Mesenchymal stem cell (in vitro differentiated cells and primary cell): ENCODE results near the gene MYH9.

ENCODE experiments used
- DNase-seq: peaks from one replicate; pipeline ENCODE4 v3.0.0-alpha.2; 2013
- H2AFZ ChIP-seq: one replicate; pipeline ENCODE4 v1.6.1; 2013; ENCODE audit warnings: low read depth, mild to moderate bottlenecking, control low read depth, inconsistent platforms, low read length, moderate library complexity
- H2AK5ac ChIP-seq: 2 replicates; pipeline ENCODE4 v1.6.1; 2013; ENCODE audit warnings: low read length, moderate library complexity, mild to moderate bottlenecking, inconsistent platforms; ENCODE audit not compliant: severe bottlenecking
- H2BK120ac ChIP-seq: one replicate; pipeline ENCODE4 v1.6.1; 2013; ENCODE audit warnings: low read depth, mild to moderate bottlenecking, inconsistent platforms, low read length, moderate library complexity
- H2BK12ac ChIP-seq, 2 experiments: one replicate each; pipeline ENCODE4 v1.6.1; 2013; ENCODE audit warnings: inconsistent platforms in 2 of 2, low read length in 2 of 2, mild to moderate bottlenecking in 2 of 2, moderate library complexity in 2 of 2, control low read depth in 1 of 2
- H2BK15ac ChIP-seq: one replicate; pipeline ENCODE4 v1.6.1; 2013; ENCODE audit warnings: mild to moderate bottlenecking, low read depth, inconsistent platforms; ENCODE audit not compliant: poor library complexity, severe bottlenecking
- H2BK5ac ChIP-seq: 2 replicates; pipeline ENCODE4 v1.6.1; 2013; ENCODE audit warnings: low read depth, mild to moderate bottlenecking, low read length, control low read depth, inconsistent platforms; ENCODE audit not compliant: poor library complexity, severe bottlenecking
- H3K14ac ChIP-seq, 2 experiments: one replicate each; pipeline ENCODE4 v1.6.1; 2013; ENCODE audit warnings: inconsistent platforms in 2 of 2, low read length in 2 of 2, control low read depth in 1 of 2, mild to moderate bottlenecking in 1 of 2, moderate library complexity in 1 of 2
- H3K18ac ChIP-seq, 2 experiments: one replicate each; pipeline ENCODE4 v1.6.1; 2013; ENCODE audit warnings: inconsistent platforms in 2 of 2, low read length in 2 of 2, control low read depth in 1 of 2, low read depth in 1 of 2, mild to moderate bottlenecking in 1 of 2
- H3K23ac ChIP-seq, 2 experiments: one replicate each; pipeline ENCODE4 v1.6.1; 2013; ENCODE audit warnings: inconsistent platforms in 2 of 2, low read length in 2 of 2, mild to moderate bottlenecking in 2 of 2, moderate library complexity in 2 of 2, control low read depth in 1 of 2
- H3K27ac ChIP-seq: 2 replicates; pipeline ENCODE4 v1.5.1; 2013; ENCODE audit warnings: mild to moderate bottlenecking, moderate library complexity, low read length, control low read depth, inconsistent platforms; ENCODE audit not compliant: poor library complexity, severe bottlenecking
- H3K27me3 ChIP-seq, 2 experiments: 2 replicates each; pipeline versions ENCODE4 v1.6.1 to v1.7.0; 2013; ENCODE audit warnings: low read length in 2 of 2, mild to moderate bottlenecking in 2 of 2, moderate library complexity in 2 of 2, control low read depth in 1 of 2, inconsistent platforms in 1 of 2; ENCODE audit not compliant: control insufficient read depth in 1 of 2, insufficient read depth in 1 of 2
- H3K36me3 ChIP-seq, 2 experiments: 2 replicates each; pipeline versions ENCODE4 v1.6.1 to v1.7.0; 2013; ENCODE audit warnings: low read length in 2 of 2, control low read depth in 1 of 2, inconsistent platforms in 1 of 2, low read depth in 1 of 2, mild to moderate bottlenecking in 1 of 2; ENCODE audit not compliant: insufficient read depth in 2 of 2, control insufficient read depth in 1 of 2
- H3K4ac ChIP-seq, 2 experiments: one replicate each; pipeline ENCODE4 v1.6.1; 2013; ENCODE audit warnings: inconsistent platforms in 2 of 2, low read length in 2 of 2, mild to moderate bottlenecking in 2 of 2, moderate library complexity in 2 of 2, control low read depth in 1 of 2, low read depth in 1 of 2
- H3K4me1 ChIP-seq: 2 replicates; pipeline ENCODE4 v1.6.1; 2013; ENCODE audit warnings: low read depth, low read length, control low read depth; ENCODE audit not compliant: control insufficient read depth, insufficient read depth
- H3K4me2 ChIP-seq: 2 replicates; pipeline ENCODE4 v1.6.1; 2013; ENCODE audit warnings: low read length, mild to moderate bottlenecking, inconsistent platforms; ENCODE audit not compliant: poor library complexity, severe bottlenecking
- H3K4me3 ChIP-seq, 2 experiments: 2 replicates each; pipeline versions ENCODE4 v1.5.1 to v1.7.0; 2013; ENCODE audit warnings: low read length in 2 of 2, mild to moderate bottlenecking in 2 of 2, control low read depth in 1 of 2, low read depth in 1 of 2; ENCODE audit not compliant: insufficient read depth in 1 of 2
- H3K79me1 ChIP-seq: replicated peaks from 2 replicates; pipeline ENCODE4 v1.6.1; 2013; ENCODE audit warnings: mild to moderate bottlenecking, control low read depth, low read length, inconsistent platforms; ENCODE audit not compliant: poor library complexity, severe bottlenecking
- H3K9ac ChIP-seq: 2 replicates; pipeline ENCODE4 v1.7.0; 2013; ENCODE audit warnings: mild to moderate bottlenecking, low read length, moderate library complexity
- H3K9me3 ChIP-seq: 2 replicates; pipeline ENCODE4 v1.7.0; 2013; ENCODE audit warnings: mild to moderate bottlenecking, low read length; ENCODE audit not compliant: control insufficient read depth
- H4K8ac ChIP-seq: one replicate; pipeline ENCODE4 v1.6.1; 2013; ENCODE audit warnings: inconsistent platforms, mild to moderate bottlenecking, low read length, moderate library complexity
- H4K91ac ChIP-seq: one replicate; pipeline ENCODE4 v1.6.1; 2013; ENCODE audit warnings: mild to moderate bottlenecking, low read length, inconsistent platforms
- WGBS: methylation state at CpG from one replicate; pipeline ENCODE4 v1.1.7; 2013; ENCODE audit warnings: mixed read lengths; 5-methylcytosine and 5-hydroxymethylcytosine counted together
- small RNA-seq: library from polyadenylated mRNA; stranded (forward); fragments of <200 nt; extraction: miRNeasy Mini kit (QIAGEN cat#:217004); gene quantifications from one replicate; pipeline ENCODE3, GENCODE V24; 2013; ENCODE audit warnings: low read depth

Gene MYH9

GRCh38 chr22:36233796-36234195, 154.0 kb downstream of the MYH9 start:
- Histone ChIP-seq H3K9ac (no peak overlapping the region), H3K4me3 (no peak overlapping the region), H2AFZ (no peak overlapping the region), H3K27ac (no peak overlapping the region), H2AK5ac (no peak overlapping the region), H4K91ac (no peak overlapping the region), H2BK5ac (no peak overlapping the region), H2BK120ac (no peak overlapping the region), H3K4ac (no peak overlapping the region), H3K27me3 (no peaks in the 10 kb centered on the region), H2BK15ac (no peak overlapping the region), H2BK12ac (no peak overlapping the region), H3K18ac (no peak overlapping the region), H3K9me3 (no peaks in the 10 kb centered on the region), H3K14ac (no peak overlapping the region), H3K4me1 (peaks cover 24% of the 10 kb centered on the region), H3K36me3 (peaks cover 42 to 74% of the 10 kb centered on the region in 2 experiments), H4K8ac (no peak overlapping the region), H3K79me1 (peaks cover 23% of the 10 kb centered on the region), H3K4me2 (no peak overlapping the region), H3K23ac (no peak overlapping the region)
- WGBS, result 93% methylated on average over 5 of the region's 7 CpGs
- no peak for DNase-seq

- Histone ChIP-seq H3K79me1 (peaks cover 23% of the 10 kb centered on the region), H3K14ac (no peak overlapping the region), H2AFZ (no peak overlapping the region), H3K4me2 (no peak overlapping the region), H3K36me3 (peaks cover 48 to 83% of the 10 kb centered on the region in 2 experiments), H3K18ac (no peak overlapping the region), H3K4me1 (peaks cover 22% of the 10 kb centered on the region), H3K9me3 (no peaks in the 10 kb centered on the region), H3K23ac (no peak overlapping the region), H3K4ac (no peak overlapping the region), H3K27ac (no peak overlapping the region), H2BK5ac (no peak overlapping the region), H3K9ac (no peak overlapping the region), H3K27me3 (no peaks in the 10 kb centered on the region), H2BK120ac (no peak overlapping the region), H2BK12ac (no peak overlapping the region), H4K8ac (no peak overlapping the region), H2BK15ac (no peak overlapping the region), H3K4me3 (no peak overlapping the region), H4K91ac (no peak overlapping the region), H2AK5ac (no peak overlapping the region)
- 92% methylated on average over 11 of the region's 13 CpGs for WGBS
- DNase-seq, result no peak
Measured at GRCh38 chr22:36232715-36233401, 154.9 kb downstream of the MYH9 start.

Small RNA genes within 50 kb of the gene (small RNA-seq; reads per million reads assigned to genes)
- gene MIR6819, result 3.5 reads per million, percentile 27 among the genes with 10 or more reads in this experiment
